Measurements from ENCODE around the gene GSTM3.

- TF ChIP-seq CTCF (IDR thresholded peaks at IDR 0.05; ENCODE audit: poor library complexity) (no peak), EZH2 (IDR thresholded peaks at IDR 0.05; ENCODE audit: borderline replicate concordance) (no peak)
These were observed 23.1 kb downstream of the GSTM3 start for GRCh38 chr1:109717729-109718128.
